Transverse colon (tissue), 4 donors: Measurements from ENCODE around the gene PPL. TPM values are rescaled to one million over a fixed set of nuclear protein-coding genes. Genes with fewer than 3 reads are reported as not detected.
A peak's percentile ranks its signal among the peaks of the same experiment; 100 is the strongest.

ENCODE experiments used
- DNase-seq: peaks from one replicate; pipeline ENCODE4 v3.0.0-alpha.2; 2019
- H3K27ac ChIP-seq, 4 donors: fragments of 200-600 bp; sonication (generic); 2 replicates each; pipeline ENCODE4 v1.5.1; 2016 to 2018; ENCODE audit warnings: inconsistent platforms in 4 of 4
- H3K27me3 ChIP-seq: fragments of 200-600 bp; sonication (generic); 2 replicates; pipeline ENCODE4 v1.5.1; 2017; ENCODE audit warnings: inconsistent platforms
- H3K36me3 ChIP-seq, 4 donors: fragments of 200-600 bp; sonication (generic); 2 replicates each; pipeline ENCODE4 v1.5.1; 2017 to 2019; ENCODE audit warnings: inconsistent platforms in 4 of 4
- H3K4me1 ChIP-seq, 4 donors: fragments of 200-600 bp; sonication (generic); 2 replicates each; pipeline ENCODE4 v1.5.1; 2017 to 2020; ENCODE audit warnings: inconsistent platforms in 4 of 4
- H3K4me3 ChIP-seq, 4 donors: fragments of 200-600 bp; sonication (generic); 1 replicate in 1 of 4; 2 replicates in 3 of 4; pipeline versions ENCODE4 v1.5.1 to v1.6.1; 2017 to 2019; ENCODE audit warnings: inconsistent platforms in 4 of 4
- H3K9me3 ChIP-seq, 2 donors: fragments of 200-600 bp; sonication (generic); 2 replicates each; pipeline ENCODE4 v1.5.1; 2017 to 2019; ENCODE audit warnings: inconsistent platforms in 2 of 2
- CTCF ChIP-seq, 5 experiments: fragments of 200-600 bp in 3 of 5; fragments of 450-650 bp in 2 of 5; sonication (generic) in 3 of 5; IDR thresholded peaks; 1 replicate in 2 of 5; 2 replicates in 3 of 5; pipeline ENCODE4 v1.5.1; 2016 to 2017; ENCODE audit warnings: antibody characterized with exemption in 5 of 5, inconsistent platforms in 3 of 5, mild to moderate bottlenecking in 2 of 5, moderate library complexity in 1 of 5
- EP300 ChIP-seq: sonication (generic); formaldehyde crosslinking; IDR thresholded peaks from one replicate; pipeline ENCODE4 v1.6.1; 2017; ENCODE audit warnings: antibody characterized with exemption, low read depth
- POLR2A ChIP-seq: fragments of 450-650 bp; IDR thresholded peaks from one replicate; pipeline ENCODE4 v1.6.1; 2016; ENCODE audit warnings: antibody characterized with exemption, mild to moderate bottlenecking, moderate library complexity
- POLR2AphosphoS5 ChIP-seq, 3 donors: sonication (generic); formaldehyde crosslinking; IDR thresholded peaks; one replicate each; pipeline ENCODE4 v1.6.1; 2016; ENCODE audit warnings: antibody characterized with exemption in 3 of 3
- WGBS, 2 donors: methylation state at CpG; one replicate each; pipeline ENCODE4 v1.1.5; 2018; ENCODE audit warnings: low coverage in 1 of 2; 5-methylcytosine and 5-hydroxymethylcytosine counted together
- in situ Hi-C, 4 donors: fragments of 200-750 bp; cut with MboI; loops; one replicate each; pipeline versions ENCODE4 v1.15.0 to v1.15.1; 2017; ENCODE audit warnings: low sequenced_read_pairs in 3 of 4, low pct_ligation_motif_present in 1 of 4, low pct_unique_long_range_greater_than_20kb in 1 of 4
- intact Hi-C: fragments of 100-400 bp; cut with DNase I; formaldehyde crosslinking; loops from one replicate; pipeline ENCODE4 v1.15.1; 2023; ENCODE audit warnings: low total_unique reads
- total RNA-seq, 4 donors: library from RNA; depleted of rRNA; stranded (reverse); fragments of >200 nt; gene quantifications; one replicate each; pipeline ENCODE4 v1.1.0, GENCODE V29; 2016

PPL gene
- total RNA-seq = 10 to 100 TPM; 13.5 to 28.8 (median 22.8) TPM

GRCh38 chr16:4936991-4937781, at the start of gene PPL:
Gene PPL (minus strand): TSS chr16:4937148. CDS start chr16:4937045, 103 bp downstream.
- Histone ChIP-seq H3K4me3 (peak within 1 kb of the TSS; percentile 48 to 82 (median 60)), H3K9me3 (no peaks in the 10 kb centered on the region), H3K4me1 (peaks cover 3 to 25% (median 20%) of the 10 kb centered on the region in 4 donors), H3K27me3 (peaks cover 13% of the 10 kb centered on the region), H3K27ac (peak within 1 kb of the TSS; percentile 78 to 87 (median 82)), H3K36me3 (no peaks in the 10 kb centered on the region)
- in situ Hi-C loops = no loop called here
- peak; percentile 95 for DNase-seq
- 8% methylated on average over 36 of the region's 76 CpGs; no CpG with 5 or more reads in 1 of the 2 donors for WGBS, 2 donors
- peak in 2 of 3 donors; percentile 13 to 22 for TF ChIP-seq POLR2AphosphoS5 (IDR thresholded peaks at IDR 0.05)
- TF ChIP-seq POLR2A = peak; percentile 33
- TF ChIP-seq EP300 = no peak
- intact Hi-C loops = no loop called here

GRCh38 chr16:4984174-4984990, 47.4 kb upstream of the PPL start:
- DNase-seq = no peak
- in situ Hi-C loops = no loop called here
- peaks cover 35% of the 10 kb centered on the region for H3K27me3 ChIP-seq
- no peaks in the 10 kb centered on the region for H3K9me3 ChIP-seq
- H3K27ac ChIP-seq = no peak overlapping the region
- peaks cover 0 to 5% (median 2%) of the 10 kb centered on the region in 4 donors for H3K4me1 ChIP-seq
- no peak overlapping the region for H3K4me3 ChIP-seq
- H3K36me3 ChIP-seq = no peaks in the 10 kb centered on the region
- intact Hi-C loops = no loop called here
- TF ChIP-seq POLR2AphosphoS5 (IDR thresholded peaks at IDR 0.05) (no peak), POLR2A (no peak), CTCF (IDR thresholded peaks at IDR 0.05) (no peak), EP300 (no peak)
- 65 to 77% methylated on average over 5 of the region's 5 CpGs for WGBS, 2 donors

- H3K4me3 ChIP-seq = no peak overlapping the region
- peaks cover 15% of the 10 kb centered on the region for H3K27me3 ChIP-seq
- 64 to 89% methylated on average over 1 to 20 of the region's 20 CpGs for WGBS, 2 donors
- H3K9me3 ChIP-seq = no peaks in the 10 kb centered on the region
- H3K27ac ChIP-seq = no peak overlapping the region
- intact Hi-C loops = no loop called here
- in situ Hi-C loops = no loop called here
- no peak for DNase-seq
- H3K4me1 ChIP-seq = no peaks in the 10 kb centered on the region
- no peak for TF ChIP-seq CTCF (IDR thresholded peaks at IDR 0.05)
- TF ChIP-seq POLR2AphosphoS5 (IDR thresholded peaks at IDR 0.05) = no peak
- H3K36me3 ChIP-seq = no peaks in the 10 kb centered on the region
These were observed 45.3 kb upstream of the PPL start for GRCh38 chr16:4982056-4982867.

GRCh38 chr16:4981473-4981872, 44.5 kb upstream of the PPL start:
- 73% methylated on average over 7 of the region's 7 CpGs; no CpG with 5 or more reads in 1 of the 2 donors for whole genome bisulfite sequencing, 2 donors
- intact Hi-C loops = no loop called here
- Histone ChIP-seq H3K27ac (no peak overlapping the region), H3K4me3 (no peak overlapping the region), H3K36me3 (no peaks in the 10 kb centered on the region), H3K27me3 (peaks cover 7% of the 10 kb centered on the region), H3K4me1 (peaks cover 0 to 1% (median 0%) of the 10 kb centered on the region in 4 donors), H3K9me3 (no peaks in the 10 kb centered on the region)
- TF ChIP-seq CTCF (IDR thresholded peaks at IDR 0.05) (no peak), POLR2A (no peak), POLR2AphosphoS5 (IDR thresholded peaks at IDR 0.05) (no peak), EP300 (no peak)
- DNase-seq = no peak
- in situ Hi-C loops = no loop called here
